AG09309 (cell line): ENCODE measurements around the gene LOXL1.

Experiments used
- DNase-seq: peaks from one replicate; pipeline ENCODE4 v3.0.0-alpha.2; 2010; ENCODE audit warnings: low read depth
- H3K4me3 ChIP-seq: 2 replicates; pipeline ENCODE4 v1.5.1; 2011; ENCODE audit warnings: mild to moderate bottlenecking, low read depth, low read length, moderate library complexity; ENCODE audit not compliant: control insufficient read depth
- TF ChIP-seq, protein P1 (sequence below): IDR thresholded peaks from 2 replicates; pipeline ENCODE4 v1.5.1; 2011; ENCODE audit warnings: mild to moderate bottlenecking, low read depth, low read length, inconsistent platforms; ENCODE audit not compliant: insufficient read depth, control insufficient read depth; ENCODE audit errors: missing control alignments

The LOXL1 gene

DNA sequence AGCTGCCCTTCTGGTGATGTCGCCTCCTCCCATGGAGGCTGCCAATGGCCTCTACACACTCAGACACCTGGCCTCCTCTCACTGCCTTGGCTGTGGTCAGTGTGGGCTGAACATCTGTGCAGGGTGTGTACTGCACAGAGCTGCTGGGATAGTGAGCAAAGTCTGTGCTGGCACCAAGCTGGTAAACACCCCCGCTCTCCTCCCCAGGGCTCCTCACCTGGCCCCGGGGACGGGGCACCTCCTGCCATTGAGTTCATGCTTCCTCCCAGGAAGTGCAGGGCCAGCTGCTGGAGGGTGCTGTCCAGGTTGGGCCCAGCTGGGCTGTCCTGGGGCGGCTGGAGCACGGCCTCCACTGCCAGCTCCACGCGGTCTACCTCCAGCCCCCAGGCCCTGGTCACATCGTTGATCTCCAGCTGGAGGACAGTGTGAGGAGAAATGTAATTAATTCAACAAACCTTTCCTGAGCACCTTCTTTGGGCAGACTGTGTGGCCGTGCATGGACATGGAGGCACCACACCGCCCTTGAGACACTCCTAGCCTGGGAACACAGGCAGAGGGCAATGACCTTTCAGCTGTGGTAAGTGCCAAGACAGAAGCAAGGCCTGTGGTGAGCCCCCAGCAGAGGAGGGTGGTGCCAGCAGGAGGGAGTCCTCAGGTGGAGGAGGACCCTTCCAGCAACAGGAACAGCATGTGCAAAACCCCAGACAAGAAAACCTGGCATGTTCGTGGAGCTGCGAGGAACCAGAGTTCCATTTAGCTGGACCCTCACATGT is 59.0 kb downstream of the LOXL1 start:
- no peak overlapping the region for H3K4me3 ChIP-seq
- no peak for DNase-seq
- TF ChIP-seq, protein P1, sequence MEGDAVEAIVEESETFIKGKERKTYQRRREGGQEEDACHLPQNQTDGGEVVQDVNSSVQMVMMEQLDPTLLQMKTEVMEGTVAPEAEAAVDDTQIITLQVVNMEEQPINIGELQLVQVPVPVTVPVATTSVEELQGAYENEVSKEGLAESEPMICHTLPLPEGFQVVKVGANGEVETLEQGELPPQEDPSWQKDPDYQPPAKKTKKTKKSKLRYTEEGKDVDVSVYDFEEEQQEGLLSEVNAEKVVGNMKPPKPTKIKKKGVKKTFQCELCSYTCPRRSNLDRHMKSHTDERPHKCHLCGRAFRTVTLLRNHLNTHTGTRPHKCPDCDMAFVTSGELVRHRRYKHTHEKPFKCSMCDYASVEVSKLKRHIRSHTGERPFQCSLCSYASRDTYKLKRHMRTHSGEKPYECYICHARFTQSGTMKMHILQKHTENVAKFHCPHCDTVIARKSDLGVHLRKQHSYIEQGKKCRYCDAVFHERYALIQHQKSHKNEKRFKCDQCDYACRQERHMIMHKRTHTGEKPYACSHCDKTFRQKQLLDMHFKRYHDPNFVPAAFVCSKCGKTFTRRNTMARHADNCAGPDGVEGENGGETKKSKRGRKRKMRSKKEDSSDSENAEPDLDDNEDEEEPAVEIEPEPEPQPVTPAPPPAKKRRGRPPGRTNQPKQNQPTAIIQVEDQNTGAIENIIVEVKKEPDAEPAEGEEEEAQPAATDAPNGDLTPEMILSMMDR: no peak

DNA sequence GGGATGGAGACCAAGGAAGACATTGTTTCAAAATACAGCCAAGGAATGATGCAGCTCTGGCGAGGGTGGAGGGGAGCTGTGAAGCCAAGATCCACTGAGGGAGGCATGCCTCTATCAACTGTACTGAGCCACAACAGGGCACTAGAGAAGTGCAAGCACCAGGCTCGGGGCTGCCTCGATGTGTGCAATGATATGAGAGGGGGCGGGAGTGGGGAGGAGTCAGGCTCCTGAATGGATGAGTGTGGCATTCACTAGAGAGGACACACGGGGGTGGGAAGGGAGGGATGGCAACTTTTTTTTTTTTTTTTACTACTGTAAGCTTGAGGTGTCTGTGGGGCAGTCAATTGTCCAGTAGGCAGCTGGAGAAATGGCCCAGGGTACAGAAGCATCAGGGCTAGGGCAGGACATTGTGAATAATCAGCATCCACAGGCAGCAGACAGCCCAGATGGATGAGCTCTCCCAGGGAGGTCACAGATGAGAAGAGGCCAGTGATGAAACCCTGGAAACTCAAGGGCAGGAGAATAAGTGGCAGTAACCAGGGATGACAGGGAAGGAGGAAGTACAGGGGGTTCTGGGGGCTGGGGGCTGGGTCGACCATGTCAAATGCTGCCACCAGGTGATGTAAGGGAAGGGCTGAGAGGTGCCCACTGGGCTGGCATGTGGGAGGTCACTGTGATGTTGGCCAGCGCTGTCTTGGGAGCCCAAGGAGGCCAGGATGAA is 60.0 kb downstream of the LOXL1 start:
- H3K4me3 ChIP-seq: no peak overlapping the region
- no peak for DNase-seq
- TF ChIP-seq, protein P1: no peak

DNA sequence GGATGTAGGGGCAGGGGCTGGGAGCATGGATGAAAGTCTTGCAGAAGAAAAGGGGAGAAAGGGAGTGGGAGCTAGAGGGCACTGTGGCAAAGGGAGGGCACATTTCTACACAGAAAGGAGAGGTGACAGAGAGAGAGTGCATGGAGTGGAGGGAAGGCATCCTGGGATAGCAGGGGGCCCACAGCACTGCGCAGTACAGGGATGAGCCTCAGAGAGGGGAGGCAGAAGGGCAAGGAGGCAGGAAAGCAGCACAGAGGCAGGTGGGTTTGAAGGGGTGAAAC is 60.5 kb downstream of the LOXL1 start:
- no peak overlapping the region for H3K4me3 ChIP-seq
- TF ChIP-seq, protein P1: no peak

DNA sequence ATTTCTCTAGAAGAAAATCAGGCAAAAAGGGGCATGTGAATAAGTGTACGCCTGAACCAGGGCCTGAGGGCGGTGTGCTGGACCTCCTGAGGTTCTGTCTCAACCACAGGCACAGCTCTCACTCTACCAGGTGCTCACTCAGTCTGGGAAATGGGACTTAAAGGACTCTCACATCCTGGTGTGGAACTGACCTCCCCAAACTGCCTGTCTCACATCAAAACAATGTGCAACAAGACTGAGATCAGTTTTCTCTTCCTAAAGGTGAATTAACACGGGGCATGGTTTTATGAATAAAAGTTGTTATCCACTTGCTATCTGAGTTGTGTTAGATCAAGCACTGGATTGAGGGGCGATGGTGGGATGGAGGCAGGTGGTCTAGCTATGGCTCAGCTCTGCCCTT is 61.0 kb downstream of the LOXL1 start:
- DNase-seq: no peak
- TF ChIP-seq, protein P1: no peak
- H3K4me3 ChIP-seq: no peak overlapping the region

More for the DNA sequence above, 60.5 kb downstream of the LOXL1 start:
- no peak for DNase-seq

DNA sequence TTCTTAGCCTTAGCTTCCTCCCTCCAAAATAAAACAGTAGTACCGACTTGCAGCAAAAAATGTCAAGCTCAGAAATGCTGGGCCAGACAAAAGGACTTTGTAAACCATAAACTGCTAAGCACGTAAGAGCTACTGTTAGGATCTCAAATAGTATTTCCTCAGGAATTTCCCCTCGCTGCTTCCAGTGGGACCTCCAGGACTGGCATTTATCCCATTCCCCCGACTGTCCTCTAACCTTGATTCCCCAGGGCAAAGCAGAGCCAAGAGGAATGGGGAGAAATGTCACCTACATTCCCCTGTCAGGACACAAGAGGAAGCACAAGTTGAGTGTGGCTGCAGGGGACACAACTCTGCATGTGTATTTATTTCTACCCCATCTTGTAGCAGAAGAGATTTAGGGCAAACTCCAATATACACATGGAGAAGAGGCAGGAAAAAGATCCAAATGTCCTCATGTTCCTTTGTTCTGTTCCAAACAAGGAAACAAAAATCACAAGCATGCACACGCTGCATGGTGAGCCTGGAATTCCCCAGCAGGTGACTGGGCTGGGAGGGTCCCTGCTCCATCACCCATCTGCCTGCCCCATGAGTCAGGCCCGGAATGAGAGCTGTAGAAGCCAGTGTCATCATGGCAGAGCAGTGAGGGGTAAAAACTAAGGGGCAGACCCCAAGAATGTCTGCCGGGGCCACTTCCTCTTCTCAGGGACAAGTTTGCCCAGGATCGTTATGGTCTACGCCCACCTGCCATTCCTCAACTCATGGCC is 61.6 kb downstream of the LOXL1 start:
- TF ChIP-seq, protein P1: no peak

DNA sequence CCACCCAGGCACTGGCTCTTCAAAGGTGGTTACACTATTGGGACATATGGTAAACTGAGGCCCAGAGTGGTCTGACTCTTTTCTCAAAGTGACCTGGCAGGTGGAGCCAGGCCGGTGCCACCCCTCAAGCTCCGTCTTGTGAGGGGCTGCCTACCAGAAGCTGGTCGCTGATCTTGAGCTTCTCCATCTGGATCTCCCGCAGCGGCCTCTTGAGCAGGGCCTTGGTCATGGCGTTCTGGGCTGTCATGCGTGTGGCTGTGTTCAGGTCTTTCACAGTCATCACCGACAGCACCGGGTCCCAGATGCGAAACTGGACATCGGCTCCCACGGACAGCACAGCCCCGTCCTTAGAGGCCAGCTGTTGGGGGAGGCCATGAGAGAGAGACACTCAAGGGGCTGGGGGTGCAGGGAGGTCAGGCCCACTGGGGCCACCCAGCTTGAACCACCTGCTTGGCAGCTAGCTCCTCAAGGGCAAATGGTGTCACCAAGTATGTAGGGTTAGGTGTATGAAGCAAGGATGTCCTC is 62.2 kb downstream of the LOXL1 start:
- TF ChIP-seq, protein P1: no peak
- DNase-seq: no peak
- no peak overlapping the region for H3K4me3 ChIP-seq

More for the DNA sequence above, 61.6 kb downstream of the LOXL1 start:
- DNase-seq: no peak
- H3K4me3 ChIP-seq: no peak overlapping the region
